Measurements from ENCODE around the gene ZNF318.

DNA sequence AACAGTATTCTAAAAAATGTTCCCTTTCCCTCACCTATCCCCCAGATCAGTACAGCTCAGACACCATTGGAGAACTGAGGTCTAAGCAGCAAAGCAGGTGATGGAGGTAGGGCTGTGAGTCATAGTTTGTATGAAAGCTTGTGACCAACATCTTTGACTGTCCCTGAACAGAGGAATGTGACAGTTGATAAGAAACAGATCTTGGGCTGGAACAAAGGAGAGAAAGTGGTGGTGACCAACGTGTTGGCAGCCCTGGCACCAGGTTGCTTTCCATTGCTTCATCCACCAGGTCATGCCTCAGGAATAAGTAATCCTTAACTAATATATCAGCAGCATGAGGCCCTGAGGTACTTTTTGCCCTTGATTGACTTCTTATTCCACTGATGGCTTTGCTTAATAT lies 40.9 kb downstream of the ZNF318 start:
- TF ChIP-seq, protein P1, sequence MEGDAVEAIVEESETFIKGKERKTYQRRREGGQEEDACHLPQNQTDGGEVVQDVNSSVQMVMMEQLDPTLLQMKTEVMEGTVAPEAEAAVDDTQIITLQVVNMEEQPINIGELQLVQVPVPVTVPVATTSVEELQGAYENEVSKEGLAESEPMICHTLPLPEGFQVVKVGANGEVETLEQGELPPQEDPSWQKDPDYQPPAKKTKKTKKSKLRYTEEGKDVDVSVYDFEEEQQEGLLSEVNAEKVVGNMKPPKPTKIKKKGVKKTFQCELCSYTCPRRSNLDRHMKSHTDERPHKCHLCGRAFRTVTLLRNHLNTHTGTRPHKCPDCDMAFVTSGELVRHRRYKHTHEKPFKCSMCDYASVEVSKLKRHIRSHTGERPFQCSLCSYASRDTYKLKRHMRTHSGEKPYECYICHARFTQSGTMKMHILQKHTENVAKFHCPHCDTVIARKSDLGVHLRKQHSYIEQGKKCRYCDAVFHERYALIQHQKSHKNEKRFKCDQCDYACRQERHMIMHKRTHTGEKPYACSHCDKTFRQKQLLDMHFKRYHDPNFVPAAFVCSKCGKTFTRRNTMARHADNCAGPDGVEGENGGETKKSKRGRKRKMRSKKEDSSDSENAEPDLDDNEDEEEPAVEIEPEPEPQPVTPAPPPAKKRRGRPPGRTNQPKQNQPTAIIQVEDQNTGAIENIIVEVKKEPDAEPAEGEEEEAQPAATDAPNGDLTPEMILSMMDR (IDR thresholded peaks at IDR 0.05): no peak
- no peak for TF ChIP-seq POLR2A (IDR thresholded peaks at IDR 0.05)

Data from ovary (tissue), 3 donors.